CD8-positive, alpha-beta memory T cell (primary cell): Measurements from ENCODE around the gene MDFI. TPM values are rescaled to one million over a fixed set of nuclear protein-coding genes. Genes with fewer than 3 reads are reported as not detected.
A peak's percentile ranks its signal among the peaks of the same experiment; 100 is the strongest.

Experiments
- CTCF ChIA-PET: fragments of 350-600 bp; sonication (Branson Sonifier 250); formaldehyde crosslinking; loops from one replicate; lab custom pipeline; 2021; ENCODE audit warnings: antibody characterized with exemption; lab: Charles Lee
- POLR2A ChIA-PET: fragments of 350-600 bp; sonication (Branson Sonifier 250); formaldehyde crosslinking; loops from one replicate; lab custom pipeline; 2021; ENCODE audit warnings: antibody characterized with exemption; lab: Charles Lee
- DNase-seq, 5 donors: peaks; one replicate each; pipeline versions ENCODE4 v3.0.0 to v3.0.0-alpha.2; 2020 to 2022; ENCODE audit warnings: mixed read lengths in 1 of 5
- H3K27ac ChIP-seq: one replicate; pipeline ENCODE4 v1.7.0; 2013; ENCODE audit warnings: low read depth, mild to moderate bottlenecking, low read length, moderate library complexity
- H3K27me3 ChIP-seq: 2 replicates; pipeline ENCODE4 v1.7.0; 2013; ENCODE audit warnings: low read length, mild to moderate bottlenecking; ENCODE audit not compliant: insufficient read depth, poor library complexity, severe bottlenecking
- H3K36me3 ChIP-seq: 2 replicates; pipeline ENCODE4 v1.7.0; 2013; ENCODE audit warnings: mild to moderate bottlenecking, low read length, moderate library complexity; ENCODE audit not compliant: insufficient read depth
- H3K4me1 ChIP-seq: 2 replicates; pipeline ENCODE4 v1.7.0; 2013; ENCODE audit warnings: mild to moderate bottlenecking, low read length, moderate library complexity; ENCODE audit not compliant: insufficient read depth
- H3K4me3 ChIP-seq: 2 replicates; pipeline ENCODE4 v1.7.0; 2013; ENCODE audit warnings: mild to moderate bottlenecking, low read length
- H3K9me3 ChIP-seq: 2 replicates; pipeline ENCODE4 v1.7.0; 2013; ENCODE audit warnings: mild to moderate bottlenecking, low read length
- H3K27ac Mint-ChIP-seq, 8 donors: one replicate each; pipeline ENCODE4 v1.8.0; 2020 to 2021; ENCODE audit warnings: mixed read lengths in 8 of 8, mild to moderate bottlenecking in 6 of 8, inconsistent platforms in 3 of 8, moderate library complexity in 3 of 8
- H3K27me3 Mint-ChIP-seq, 2 donors: one replicate each; pipeline ENCODE4 v1.8.0; 2020 to 2021; ENCODE audit warnings: mixed read lengths in 2 of 2, mild to moderate bottlenecking in 1 of 2, moderate library complexity in 1 of 2
- H3K36me3 Mint-ChIP-seq, 3 donors: one replicate each; pipeline ENCODE4 v1.8.0; 2020 to 2021; ENCODE audit warnings: mixed read lengths in 3 of 3, inconsistent platforms in 1 of 3, mild to moderate bottlenecking in 1 of 3
- H3K4me1 Mint-ChIP-seq, 3 donors: one replicate each; pipeline ENCODE4 v1.8.0; 2020 to 2021; ENCODE audit warnings: mixed read lengths in 3 of 3, inconsistent platforms in 1 of 3, mild to moderate bottlenecking in 1 of 3
- H3K4me3 Mint-ChIP-seq, 7 donors: one replicate each; pipeline ENCODE4 v1.8.0; 2020 to 2021; ENCODE audit warnings: mixed read lengths in 7 of 7, mild to moderate bottlenecking in 6 of 7, moderate library complexity in 4 of 7, inconsistent platforms in 2 of 7
- H3K9me3 Mint-ChIP-seq, 5 donors: one replicate each; pipeline ENCODE4 v1.8.0; 2020 to 2022; ENCODE audit warnings: mixed read lengths in 5 of 5, mild to moderate bottlenecking in 3 of 5, moderate library complexity in 2 of 5, inconsistent platforms in 1 of 5
- polyA plus RNA-seq: library from polyadenylated mRNA; unstranded; fragments of 300-500 nt; fragmentation: Illumina TruSeq; gene quantifications from one replicate; pipeline ENCODE4 v1.2.3, GENCODE V29; 2021
- total RNA-seq, 2 experiments: library from RNA; stranded (reverse); gene quantifications; one replicate each; pipeline ENCODE4 v1.2.3, GENCODE V29; 2021

MDFI gene
- total and polyA plus RNA-seq, 3 experiments from 2014 or later = not detected

GRCh38 chr6:41663568-41663967 lies 25.3 kb downstream of the MDFI start:
- CTCF ChIA-PET = no interaction called here
- Histone ChIP-seq H3K4me1 (no peaks in the 10 kb centered on the region), H3K27ac (no peak overlapping the region), H3K9me3 (no peaks in the 10 kb centered on the region), H3K27me3 (peaks cover 3% of the 10 kb centered on the region), H3K4me3 (no peak overlapping the region), H3K36me3 (no peaks in the 10 kb centered on the region)
- Mint-ChIP-seq H3K27ac (no peak overlapping the region), H3K27me3 (peaks cover 21 to 37% of the 10 kb centered on the region in 2 donors), H3K4me1 (no peaks in the 10 kb centered on the region), H3K36me3 (no peaks in the 10 kb centered on the region), H3K9me3 (no peaks in the 10 kb centered on the region), H3K4me3 (no peak overlapping the region)
- DNase-seq = no peak
- POLR2A ChIA-PET = no interaction called here

GRCh38 chr6:41664271-41664670 lies 26.0 kb downstream of the MDFI start:
- ChIA-PET POLR2A (no interaction called here), CTCF (no interaction called here)
- Mint-ChIP-seq H3K27ac (no peak overlapping the region), H3K9me3 (peaks cover 0 to 5% (median 0%) of the 10 kb centered on the region in 5 donors), H3K27me3 (peaks cover 21 to 34% of the 10 kb centered on the region in 2 donors), H3K36me3 (no peaks in the 10 kb centered on the region), H3K4me1 (no peaks in the 10 kb centered on the region), H3K4me3 (no peak overlapping the region)
- H3K9me3 ChIP-seq = no peaks in the 10 kb centered on the region
- H3K4me1 ChIP-seq = no peaks in the 10 kb centered on the region
- no peaks in the 10 kb centered on the region for H3K36me3 ChIP-seq
- H3K27me3 ChIP-seq = peaks cover 3% of the 10 kb centered on the region
- DNase-seq = no peak
- H3K27ac ChIP-seq = no peak overlapping the region
- no peak overlapping the region for H3K4me3 ChIP-seq

- no peaks in the 10 kb centered on the region for H3K36me3 ChIP-seq
- Mint-ChIP-seq H3K4me3 (no peak overlapping the region), H3K9me3 (peaks cover 0 to 5% (median 0%) of the 10 kb centered on the region in 5 donors), H3K27ac (no peak overlapping the region), H3K36me3 (no peaks in the 10 kb centered on the region), H3K4me1 (no peaks in the 10 kb centered on the region), H3K27me3 (peaks cover 21 to 28% of the 10 kb centered on the region in 2 donors)
- H3K27me3 ChIP-seq = no peaks in the 10 kb centered on the region
- H3K4me3 ChIP-seq = no peak overlapping the region
- H3K9me3 ChIP-seq = no peaks in the 10 kb centered on the region
- H3K27ac ChIP-seq = no peak overlapping the region
- no peaks in the 10 kb centered on the region for H3K4me1 ChIP-seq
- DNase-seq = no peak
- ChIA-PET POLR2A (no interaction called here), CTCF (no interaction called here)
These were observed 28.9 kb downstream of the MDFI start for GRCh38 chr6:41667195-41667594.

GRCh38 chr6:41668968-41669367 lies 30.7 kb downstream of the MDFI start:
- Histone ChIP-seq H3K36me3 (no peaks in the 10 kb centered on the region), H3K4me3 (no peak overlapping the region), H3K27me3 (no peaks in the 10 kb centered on the region), H3K9me3 (no peaks in the 10 kb centered on the region), H3K4me1 (no peaks in the 10 kb centered on the region), H3K27ac (no peak overlapping the region)
- H3K9me3 Mint-ChIP-seq = peaks cover 0 to 5% (median 0%) of the 10 kb centered on the region in 5 donors
- no peaks in the 10 kb centered on the region for H3K36me3 Mint-ChIP-seq
- H3K27ac Mint-ChIP-seq = no peak overlapping the region
- H3K4me1 Mint-ChIP-seq = no peaks in the 10 kb centered on the region
- H3K4me3 Mint-ChIP-seq = no peak overlapping the region
- H3K27me3 Mint-ChIP-seq = peaks cover 15 to 30% of the 10 kb centered on the region in 2 donors
- ChIA-PET CTCF (no interaction called here), POLR2A (no interaction called here)
- DNase-seq = no peak

GRCh38 chr6:41670703-41671360 lies 32.6 kb downstream of the MDFI start:
- Mint-ChIP-seq H3K36me3 (no peaks in the 10 kb centered on the region), H3K9me3 (peaks cover 0 to 5% (median 0%) of the 10 kb centered on the region in 5 donors), H3K27ac (no peak overlapping the region), H3K4me1 (no peaks in the 10 kb centered on the region), H3K4me3 (no peak overlapping the region), H3K27me3 (peaks cover 16 to 42% of the 10 kb centered on the region in 2 donors)
- H3K4me3 ChIP-seq = no peak overlapping the region
- no peak overlapping the region for H3K27ac ChIP-seq
- no peaks in the 10 kb centered on the region for H3K36me3 ChIP-seq
- no peaks in the 10 kb centered on the region for H3K9me3 ChIP-seq
- ChIA-PET CTCF (interaction anchor here (1.0 to 1.2 kb wide), 3 partner anchors 9 to 18 kb away, joined by 3 to 4 read pairs (median 3); no protein-coding TSS in a partner anchor), POLR2A (no interaction called here)
- peak in 1 of 5 donors; percentile 8 for DNase-seq
- no peaks in the 10 kb centered on the region for H3K27me3 ChIP-seq
- no peaks in the 10 kb centered on the region for H3K4me1 ChIP-seq

GRCh38 chr6:41671376-41671775 lies 33.1 kb downstream of the MDFI start:
- H3K27ac Mint-ChIP-seq = no peak overlapping the region
- H3K4me1 ChIP-seq = no peaks in the 10 kb centered on the region
- H3K36me3 ChIP-seq = no peaks in the 10 kb centered on the region
- H3K27me3 Mint-ChIP-seq = peaks cover 16 to 46% of the 10 kb centered on the region in 2 donors
- H3K36me3 Mint-ChIP-seq = no peaks in the 10 kb centered on the region
- H3K4me1 Mint-ChIP-seq = no peaks in the 10 kb centered on the region
- ChIA-PET CTCF (interaction anchor here (1.0 to 1.2 kb wide), 3 partner anchors 8 to 17 kb away, joined by 3 to 4 read pairs (median 3); no protein-coding TSS in a partner anchor), POLR2A (no interaction called here)
- H3K4me3 Mint-ChIP-seq = no peak overlapping the region
- H3K9me3 ChIP-seq = no peaks in the 10 kb centered on the region
- H3K27ac ChIP-seq = no peak overlapping the region
- peaks cover 0 to 5% (median 0%) of the 10 kb centered on the region in 5 donors for H3K9me3 Mint-ChIP-seq
- H3K4me3 ChIP-seq = no peak overlapping the region
- DNase-seq = no peak
- no peaks in the 10 kb centered on the region for H3K27me3 ChIP-seq

- CTCF ChIA-PET = no interaction called here
- Mint-ChIP-seq H3K27me3 (peaks cover 16 to 52% of the 10 kb centered on the region in 2 donors), H3K9me3 (peaks cover 0 to 5% (median 0%) of the 10 kb centered on the region in 5 donors), H3K36me3 (no peaks in the 10 kb centered on the region), H3K27ac (no peak overlapping the region), H3K4me1 (no peaks in the 10 kb centered on the region), H3K4me3 (peak overlapping the region in 1 of 7 donors; percentile 76)
- H3K27ac ChIP-seq = no peak overlapping the region
- no peaks in the 10 kb centered on the region for H3K4me1 ChIP-seq
- H3K27me3 ChIP-seq = peaks cover 2% of the 10 kb centered on the region
- peak in 1 of 5 donors; percentile 8 for DNase-seq
- H3K9me3 ChIP-seq = no peaks in the 10 kb centered on the region
- POLR2A ChIA-PET = no interaction called here
- no peak overlapping the region for H3K4me3 ChIP-seq
- H3K36me3 ChIP-seq = no peaks in the 10 kb centered on the region
These were observed 33.7 kb downstream of the MDFI start for GRCh38 chr6:41672016-41672415.

- Mint-ChIP-seq H3K36me3 (no peaks in the 10 kb centered on the region), H3K27ac (no peak overlapping the region), H3K4me3 (no peak overlapping the region), H3K9me3 (peaks cover 0 to 5% (median 0%) of the 10 kb centered on the region in 5 donors), H3K27me3 (peaks cover 16 to 59% of the 10 kb centered on the region in 2 donors), H3K4me1 (no peaks in the 10 kb centered on the region)
- Histone ChIP-seq H3K9me3 (no peaks in the 10 kb centered on the region), H3K27ac (no peak overlapping the region), H3K27me3 (peaks cover 4% of the 10 kb centered on the region), H3K4me3 (no peak overlapping the region), H3K4me1 (no peaks in the 10 kb centered on the region), H3K36me3 (no peaks in the 10 kb centered on the region)
- ChIA-PET CTCF (no interaction called here), POLR2A (no interaction called here)
- peak in 1 of 5 donors; percentile 35 for DNase-seq
These were observed 34.8 kb downstream of the MDFI start for GRCh38 chr6:41672816-41673703.
